Keratinocyte (primary cell): ENCODE results near the gene HELZ2. TPM values are rescaled to one million over a fixed set of nuclear protein-coding genes. Genes with fewer than 3 reads are reported as not detected.

Source experiments
- DNase-seq: peaks from one replicate; pipeline ENCODE4 v3.0.0-alpha.2; 2011; ENCODE audit warnings: low read depth, missing footprints, low spot score
- FAIRE-seq: peaks from 2 replicates; lab custom pipeline; 2011; peaks lifted over from hg19 to GRCh38; lab: Jason Lieb, UNC
- H2AFZ ChIP-seq: 2 replicates; pipeline ENCODE4 v1.6.0; 2012; ENCODE audit warnings: low read length, control low read depth, inconsistent platforms; ENCODE audit not compliant: control insufficient read depth
- H3K27ac ChIP-seq: 2 replicates; pipeline ENCODE4 v1.5.1; 2011; ENCODE audit warnings: low read length; ENCODE audit not compliant: control insufficient read depth, insufficient read depth
- H3K27me3 ChIP-seq: 3 replicates; pipeline ENCODE4 v1.6.0; 2011; ENCODE audit warnings: low read length; ENCODE audit not compliant: control insufficient read depth, insufficient read depth; ENCODE audit errors: extremely low read depth
- H3K36me3 ChIP-seq, 2 experiments: 2 replicates in 1 of 2; 3 replicates in 1 of 2; pipeline ENCODE4 v1.5.1; 2011; ENCODE audit warnings: low read length in 2 of 2, mild to moderate bottlenecking in 1 of 2; ENCODE audit not compliant: control insufficient read depth in 2 of 2, insufficient read depth in 2 of 2; ENCODE audit errors: extremely low read depth in 1 of 2
- H3K4me1 ChIP-seq: 3 replicates; pipeline ENCODE4 v1.5.1; 2011; ENCODE audit warnings: low read length; ENCODE audit not compliant: control insufficient read depth, insufficient read depth; ENCODE audit errors: extremely low read depth
- H3K4me2 ChIP-seq: 3 replicates; pipeline ENCODE4 v1.6.0; 2011; ENCODE audit warnings: low read depth, low read length; ENCODE audit not compliant: control insufficient read depth, insufficient read depth; ENCODE audit errors: extremely low read depth
- H3K4me3 ChIP-seq, 3 experiments: fragments of 200-600 bp in 1 of 3; sonication (generic) in 1 of 3; 2 replicates in 2 of 3; 3 replicates in 1 of 3; pipeline ENCODE4 v1.5.1; 2011 to 2016; ENCODE audit warnings: low read length in 3 of 3, mild to moderate bottlenecking in 3 of 3, control low read depth in 2 of 3, inconsistent platforms in 1 of 3, low read depth in 1 of 3, mixed read lengths in 1 of 3, mixed run types in 1 of 3, moderate library complexity in 1 of 3; ENCODE audit not compliant: control insufficient read depth in 2 of 3, insufficient read depth in 2 of 3; ENCODE audit errors: extremely low read depth in 1 of 3
- H3K79me2 ChIP-seq: 2 replicates; pipeline ENCODE4 v1.6.0; 2012; ENCODE audit warnings: low read length; ENCODE audit not compliant: control insufficient read depth, insufficient read depth
- H3K9ac ChIP-seq: 3 replicates; pipeline ENCODE4 v1.6.0; 2011; ENCODE audit warnings: low read length; ENCODE audit not compliant: control insufficient read depth, insufficient read depth; ENCODE audit errors: extremely low read depth
- H3K9me1 ChIP-seq: 3 replicates; pipeline ENCODE4 v1.6.0; 2011; ENCODE audit warnings: low read length; ENCODE audit not compliant: control insufficient read depth, insufficient read depth; ENCODE audit errors: extremely low read depth
- H3K9me3 ChIP-seq: 2 replicates; pipeline ENCODE4 v1.5.1; 2012; ENCODE audit warnings: low read depth, low read length; ENCODE audit not compliant: control insufficient read depth
- H4K20me1 ChIP-seq: 3 replicates; pipeline ENCODE4 v1.6.0; 2011; ENCODE audit warnings: low read length; ENCODE audit not compliant: control insufficient read depth, insufficient read depth; ENCODE audit errors: extremely low read depth
- CTCF ChIP-seq, 3 experiments: IDR thresholded peaks in 1 of 3; conservative IDR thresholded peaks in 1 of 3; optimal IDR thresholded peaks in 1 of 3; 2 replicates in 2 of 3; 3 replicates in 1 of 3; pipeline versions ENCODE3 to v1.5.1; 2011; ENCODE audit warnings: low read length in 3 of 3, mild to moderate bottlenecking in 3 of 3, moderate library complexity in 2 of 3, control low read depth in 1 of 3, inconsistent platforms in 1 of 3; ENCODE audit not compliant: insufficient read depth in 2 of 3; ENCODE audit errors: extremely low read depth in 1 of 3
- EZH2 ChIP-seq: IDR thresholded peaks from one replicate; pipeline ENCODE4 v1.6.1; 2012; ENCODE audit warnings: inconsistent platforms, mild to moderate bottlenecking, low read length, moderate library complexity
- dilution Hi-C: fragments of 300-500 bp; cut with MboI; formaldehyde crosslinking; loops from one replicate; pipeline ENCODE4 v1.7.0; 2020; ENCODE audit warnings: low sequenced_read_pairs; ENCODE audit not compliant: extremely low pct_ligation_motif_present
- polyA plus RNA-seq, 5 experiments: library from polyadenylated mRNA; depleted of rRNA in 3 of 5; stranded (reverse) in 3 of 5; stranded (forward) in 1 of 5; unstranded in 1 of 5; fragments of >200 nt; gene quantifications; 1 replicate in 1 of 5; 2 replicates in 3 of 5; 3 replicates in 1 of 5; pipeline versions ENCODE4 v1.2.1 to v1.2.3, GENCODE V29; 2011 to 2012; ENCODE audit warnings: missing spikeins in 2 of 5, low read depth in 1 of 5, low replicate concordance in 1 of 5

HELZ2 gene
- polyA plus RNA-seq, 1 donor (not counting 4 experiments of a cell fraction or from before 2014, with no cell fraction given): 14.8 TPM

DNA sequence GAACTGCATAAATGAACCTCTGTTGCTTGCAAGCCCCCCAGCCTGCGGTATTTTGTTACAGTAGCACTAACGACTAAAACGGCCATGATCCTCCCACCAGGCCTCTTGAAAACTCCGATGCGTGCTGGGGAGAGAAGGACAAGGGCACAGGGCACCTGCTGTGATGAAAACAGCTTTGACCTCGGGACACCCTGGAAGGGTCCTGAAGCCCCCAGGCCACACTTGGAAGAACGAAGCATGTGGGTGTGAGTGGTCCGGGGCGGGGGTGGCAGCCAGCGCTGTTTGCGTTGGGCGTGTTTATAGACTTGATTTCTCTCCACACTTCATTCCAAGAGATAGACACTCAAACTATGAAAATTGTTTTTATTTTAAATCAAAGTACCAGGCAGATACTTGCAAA, 13.2 kb upstream of the HELZ2 start:
- H3K4me3 ChIP-seq: no peak overlapping the region
- no peak overlapping the region for H2AFZ ChIP-seq
- H3K27me3 ChIP-seq: no peaks in the 10 kb centered on the region
- no peak for FAIRE-seq
- H3K9me3 ChIP-seq: no peaks in the 10 kb centered on the region
- H3K9ac ChIP-seq: no peak overlapping the region
- no peak overlapping the region for H3K27ac ChIP-seq
- no peak for DNase-seq
- no peak overlapping the region for H3K4me2 ChIP-seq
- no peaks in the 10 kb centered on the region for H3K4me1 ChIP-seq
- TF ChIP-seq CTCF (optimal IDR thresholded peaks at IDR 0.05 in 1 of 3, IDR thresholded peaks at IDR 0.05 in 1 of 3, conservative IDR thresholded peaks at IDR 0.05 in 1 of 3; ENCODE audit: extremely low read depth in 1 of 3, insufficient read depth in 2 of 3, low read length in 3 of 3) (no peak), EZH2 (no peak)
- no peaks in the 10 kb centered on the region for H3K79me2 ChIP-seq
- H4K20me1 ChIP-seq: no peaks in the 10 kb centered on the region
- no peaks in the 10 kb centered on the region for H3K9me1 ChIP-seq
- peaks cover 6 to 15% of the 10 kb centered on the region in 2 experiments for H3K36me3 ChIP-seq
- dilution Hi-C loops: no loop called here

DNA sequence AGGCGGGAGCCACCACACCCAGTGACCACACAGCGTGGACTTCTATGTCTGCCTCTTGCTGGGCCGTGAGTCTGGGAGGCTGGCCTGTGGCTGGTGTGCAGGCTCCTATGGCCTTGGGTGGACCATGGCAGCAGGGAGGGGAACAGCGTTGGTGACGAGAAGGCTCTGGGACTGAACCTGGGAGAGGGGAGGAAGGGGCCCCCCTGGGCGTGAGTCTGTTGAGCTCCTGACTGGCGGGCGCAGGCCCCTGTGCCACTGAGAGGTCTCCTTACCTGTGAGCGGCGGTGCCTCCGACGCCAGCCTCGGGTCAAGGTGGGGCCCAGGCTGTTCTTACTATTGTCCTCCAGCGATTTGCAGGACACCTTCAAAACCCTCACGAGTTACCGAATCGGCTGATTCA, 12.8 kb upstream of the HELZ2 start:
- DNase-seq (no peak), FAIRE-seq (no peak)
- no peaks in the 10 kb centered on the region for H3K79me2 ChIP-seq
- no peaks in the 10 kb centered on the region for H3K4me1 ChIP-seq
- no peaks in the 10 kb centered on the region for H3K9me1 ChIP-seq
- no peak overlapping the region for H3K9ac ChIP-seq
- no peaks in the 10 kb centered on the region for H3K27me3 ChIP-seq
- no peak overlapping the region for H3K4me3 ChIP-seq
- no peaks in the 10 kb centered on the region for H3K9me3 ChIP-seq
- TF ChIP-seq EZH2 (no peak), CTCF (optimal IDR thresholded peaks at IDR 0.05 in 1 of 3, IDR thresholded peaks at IDR 0.05 in 1 of 3, conservative IDR thresholded peaks at IDR 0.05 in 1 of 3; ENCODE audit: extremely low read depth in 1 of 3, insufficient read depth in 2 of 3, low read length in 3 of 3) (no peak)
- H3K4me2 ChIP-seq: no peak overlapping the region
- H3K27ac ChIP-seq: no peak overlapping the region
- no peak overlapping the region for H2AFZ ChIP-seq
- dilution Hi-C loops: no loop called here
- peaks cover 6 to 14% of the 10 kb centered on the region in 2 experiments for H3K36me3 ChIP-seq
- H4K20me1 ChIP-seq: no peaks in the 10 kb centered on the region
